ENCODE data around the gene AJM1. TPM values are rescaled to one million over a fixed set of nuclear protein-coding genes. Genes with fewer than 3 reads are reported as not detected.

The AJM1 gene
- total RNA-seq, 1 experiment from 2014 or later = 7.2 TPM

- ChIA-PET POLR2A (no interaction called here), CTCF (no interaction called here)
- no TSS peak for BruUV-seq (replicated peaks)
- intact Hi-C loops (cut with micrococcal nuclease; ENCODE audit: unreplicated experiment) = no loop called here
- in situ Hi-C loops (cut with HindIII; ENCODE audit: low pct_unique_long_range_greater_than_20kb, low sequenced_read_pairs) = no loop called here
- ATAC-seq = no peak
- H3K9me3 ChIP-seq (ENCODE audit: control insufficient read depth, insufficient read depth, low read depth, low read length) = no peaks in the 10 kb centered on the region
- peak overlapping the region; percentile 86; the same call in 1 of the 2 replicates for H3K27ac ChIP-seq (ENCODE audit: low read length)
- H3K4me3 ChIP-seq (ENCODE audit: low read depth in 2 of 2, low read length in 2 of 2) = no peak overlapping the region
- H3K36me3 ChIP-seq (ENCODE audit: control insufficient read depth, insufficient read depth, low read length) = no peaks in the 10 kb centered on the region; the same call in 1 of the 2 replicates
- peaks cover 10% of the 10 kb centered on the region for H3K4me1 ChIP-seq (ENCODE audit: control insufficient read depth, insufficient read depth, low read length)
- no peak for TF ChIP-seq TCF7L2 (IDR thresholded peaks at IDR 0.05; ENCODE audit: low read depth, low read length)
- H3K27me3 ChIP-seq (ENCODE audit: control insufficient read depth, insufficient read depth, low read length) = no peaks in the 10 kb centered on the region
- DNase-seq (ENCODE audit: low read depth, low spot score) = no peak
Measured at GRCh38 chr9:136888454-136888853, 46.2 kb downstream of the AJM1 start.

GRCh38 chr9:136889858-136890257 lies 47.6 kb downstream of the AJM1 start:
- Histone ChIP-seq H3K9me3 (ENCODE audit: control insufficient read depth, insufficient read depth, low read depth, low read length) (no peaks in the 10 kb centered on the region), H3K4me3 (ENCODE audit: low read depth in 2 of 2, low read length in 2 of 2) (no peak overlapping the region), H3K36me3 (ENCODE audit: control insufficient read depth, insufficient read depth, low read length) (no peaks in the 10 kb centered on the region; the same call in 1 of the 2 replicates), H3K4me1 (ENCODE audit: control insufficient read depth, insufficient read depth, low read length) (peaks cover 5% of the 10 kb centered on the region), H3K27ac (ENCODE audit: low read length) (peak overlapping the region; percentile 17; the same call in 1 of the 2 replicates), H3K27me3 (ENCODE audit: control insufficient read depth, insufficient read depth, low read length) (no peaks in the 10 kb centered on the region)
- DNase-seq (ENCODE audit: low read depth, low spot score) (no peak), ATAC-seq (no peak)
- intact Hi-C loops (cut with micrococcal nuclease; ENCODE audit: unreplicated experiment) (no loop called here), in situ Hi-C loops (cut with HindIII; ENCODE audit: low pct_unique_long_range_greater_than_20kb, low sequenced_read_pairs) (no loop called here)
- BruUV-seq (replicated peaks) = no TSS peak
- ChIA-PET CTCF (no interaction called here), POLR2A (no interaction called here)
- TF ChIP-seq SIN3A (IDR thresholded peaks at IDR 0.05; ENCODE audit: borderline replicate concordance, insufficient read depth, low read depth, low read length) = no peak
- TF ChIP-seq, protein P1, sequence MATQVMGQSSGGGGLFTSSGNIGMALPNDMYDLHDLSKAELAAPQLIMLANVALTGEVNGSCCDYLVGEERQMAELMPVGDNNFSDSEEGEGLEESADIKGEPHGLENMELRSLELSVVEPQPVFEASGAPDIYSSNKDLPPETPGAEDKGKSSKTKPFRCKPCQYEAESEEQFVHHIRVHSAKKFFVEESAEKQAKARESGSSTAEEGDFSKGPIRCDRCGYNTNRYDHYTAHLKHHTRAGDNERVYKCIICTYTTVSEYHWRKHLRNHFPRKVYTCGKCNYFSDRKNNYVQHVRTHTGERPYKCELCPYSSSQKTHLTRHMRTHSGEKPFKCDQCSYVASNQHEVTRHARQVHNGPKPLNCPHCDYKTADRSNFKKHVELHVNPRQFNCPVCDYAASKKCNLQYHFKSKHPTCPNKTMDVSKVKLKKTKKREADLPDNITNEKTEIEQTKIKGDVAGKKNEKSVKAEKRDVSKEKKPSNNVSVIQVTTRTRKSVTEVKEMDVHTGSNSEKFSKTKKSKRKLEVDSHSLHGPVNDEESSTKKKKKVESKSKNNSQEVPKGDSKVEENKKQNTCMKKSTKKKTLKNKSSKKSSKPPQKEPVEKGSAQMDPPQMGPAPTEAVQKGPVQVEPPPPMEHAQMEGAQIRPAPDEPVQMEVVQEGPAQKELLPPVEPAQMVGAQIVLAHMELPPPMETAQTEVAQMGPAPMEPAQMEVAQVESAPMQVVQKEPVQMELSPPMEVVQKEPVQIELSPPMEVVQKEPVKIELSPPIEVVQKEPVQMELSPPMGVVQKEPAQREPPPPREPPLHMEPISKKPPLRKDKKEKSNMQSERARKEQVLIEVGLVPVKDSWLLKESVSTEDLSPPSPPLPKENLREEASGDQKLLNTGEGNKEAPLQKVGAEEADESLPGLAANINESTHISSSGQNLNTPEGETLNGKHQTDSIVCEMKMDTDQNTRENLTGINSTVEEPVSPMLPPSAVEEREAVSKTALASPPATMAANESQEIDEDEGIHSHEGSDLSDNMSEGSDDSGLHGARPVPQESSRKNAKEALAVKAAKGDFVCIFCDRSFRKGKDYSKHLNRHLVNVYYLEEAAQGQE (IDR thresholded peaks at IDR 0.05; ENCODE audit: insufficient read depth in 1 of 2, low read depth in 2 of 2, low read length in 1 of 2) = no peak
- TF ChIP-seq POLR2AphosphoS5 (IDR thresholded peaks at IDR 0.05; ENCODE audit: low read depth, low read length) = no peak

- BruUV-seq (replicated peaks) = no TSS peak
- no peak overlapping the region for H3K4me3 ChIP-seq (ENCODE audit: low read depth in 2 of 2, low read length in 2 of 2)
- DNase-seq (ENCODE audit: low read depth, low spot score) = no peak
- intact Hi-C loops (cut with micrococcal nuclease; ENCODE audit: unreplicated experiment) = no loop called here
- ChIA-PET POLR2A (no interaction called here), CTCF (no interaction called here)
- no peak for ATAC-seq
- no peak for TF ChIP-seq SIN3A (IDR thresholded peaks at IDR 0.05; ENCODE audit: borderline replicate concordance, insufficient read depth, low read depth, low read length)
- no peaks in the 10 kb centered on the region for H3K27me3 ChIP-seq (ENCODE audit: control insufficient read depth, insufficient read depth, low read length)
- H3K9me3 ChIP-seq (ENCODE audit: control insufficient read depth, insufficient read depth, low read depth, low read length) = no peaks in the 10 kb centered on the region
- H3K27ac ChIP-seq (ENCODE audit: low read length) = peak overlapping the region; percentile 34; the same call in 1 of the 2 replicates
- in situ Hi-C loops (cut with HindIII; ENCODE audit: low pct_unique_long_range_greater_than_20kb, low sequenced_read_pairs) = no loop called here
- H3K4me1 ChIP-seq (ENCODE audit: control insufficient read depth, insufficient read depth, low read length) = no peaks in the 10 kb centered on the region; the same call in 1 of the 2 replicates
- no peaks in the 10 kb centered on the region; the same call in 1 of the 2 replicates for H3K36me3 ChIP-seq (ENCODE audit: control insufficient read depth, insufficient read depth, low read length)
Measured at GRCh38 chr9:136890661-136891060, 48.4 kb downstream of the AJM1 start.

Small RNA genes within 50 kb of the gene (microRNA-seq; reads per million reads assigned to microRNA genes)
- not detected for gene MIR4292 (ENCODE audit: unreplicated experiment)
- gene MIR4479 (ENCODE audit: unreplicated experiment) = 1.3 reads per million

Other genes with a start within 250 kb of the AJM1 start
- gene EGFL7, start 179.6 kb upstream of the AJM1 start, total RNA-seq (2021; ENCODE audit: unreplicated experiment) = 42.3 TPM
- 77.9 TPM for gene AGPAT2, start 155.0 kb upstream of the AJM1 start, total RNA-seq (2021; ENCODE audit: unreplicated experiment)
- 10.6 TPM for gene DIPK1B, start 129.9 kb upstream of the AJM1 start, total RNA-seq (2021; ENCODE audit: unreplicated experiment)
- not detected for gene LCN10, start 99.5 kb upstream of the AJM1 start, total RNA-seq (2021; ENCODE audit: unreplicated experiment)
- gene LCN6, start 94.0 kb upstream of the AJM1 start, total RNA-seq (2021; ENCODE audit: unreplicated experiment) = not detected
- gene LCN8, start 84.2 kb upstream of the AJM1 start, total RNA-seq (2021; ENCODE audit: unreplicated experiment) = not detected
- 0.05 TPM for gene LCN15, start 78.0 kb upstream of the AJM1 start, total RNA-seq (2021; ENCODE audit: unreplicated experiment)
- 53.5 TPM for gene TMEM141, start 51.1 kb upstream of the AJM1 start, total RNA-seq (2021; ENCODE audit: unreplicated experiment)
- gene CCDC183, start 46.1 kb upstream of the AJM1 start, total RNA-seq (2021; ENCODE audit: unreplicated experiment) = 0.62 TPM
- 106 TPM for gene RABL6, start 34.5 kb upstream of the AJM1 start, total RNA-seq (2021; ENCODE audit: unreplicated experiment)
- 204 TPM for gene PHPT1, start 6.9 kb downstream of the AJM1 start, total RNA-seq (2021; ENCODE audit: unreplicated experiment)
- 6.3 TPM for gene MAMDC4, start 9.9 kb downstream of the AJM1 start, total RNA-seq (2021; ENCODE audit: unreplicated experiment)
- gene EDF1, start 23.8 kb downstream of the AJM1 start, total RNA-seq (2021; ENCODE audit: unreplicated experiment) = 270 TPM
- 48.7 TPM for gene TRAF2, start 44.0 kb downstream of the AJM1 start, total RNA-seq (2021; ENCODE audit: unreplicated experiment)
- gene FBXW5, start 102.3 kb downstream of the AJM1 start, total RNA-seq (2021; ENCODE audit: unreplicated experiment) = 72.6 TPM
- 2.9 TPM for gene C8G, start 102.8 kb downstream of the AJM1 start, total RNA-seq (2021; ENCODE audit: unreplicated experiment)
- 2.5 TPM for gene LCN12, start 109.8 kb downstream of the AJM1 start, total RNA-seq (2021; ENCODE audit: unreplicated experiment)
- gene PTGDS, start 135.0 kb downstream of the AJM1 start, total RNA-seq (2021; ENCODE audit: unreplicated experiment) = 13.7 TPM
- gene LCNL1, start 140.5 kb downstream of the AJM1 start, total RNA-seq (2021; ENCODE audit: unreplicated experiment) = 0.82 TPM
- gene PAXX, start 149.9 kb downstream of the AJM1 start, total RNA-seq (2021; ENCODE audit: unreplicated experiment) = 64.0 TPM
- gene CLIC3, start 154.1 kb downstream of the AJM1 start, total RNA-seq (2021; ENCODE audit: unreplicated experiment) = 6.2 TPM
- 27.0 TPM for gene ABCA2, start 185.8 kb downstream of the AJM1 start, total RNA-seq (2021; ENCODE audit: unreplicated experiment)
- gene FUT7, start 189.6 kb downstream of the AJM1 start, total RNA-seq (2021; ENCODE audit: unreplicated experiment) = not detected
- 43.5 TPM for gene NPDC1, start 203.7 kb downstream of the AJM1 start, total RNA-seq (2021; ENCODE audit: unreplicated experiment)
- gene ENTPD2, start 211.6 kb downstream of the AJM1 start, total RNA-seq (2021; ENCODE audit: unreplicated experiment) = 2.8 TPM
- 18.4 TPM for gene SAPCD2, start 228.1 kb downstream of the AJM1 start, total RNA-seq (2021; ENCODE audit: unreplicated experiment)
- 23.1 TPM for gene UAP1L1, start 235.0 kb downstream of the AJM1 start, total RNA-seq (2021; ENCODE audit: unreplicated experiment)
- 57.2 TPM for gene MAN1B1, start 244.5 kb downstream of the AJM1 start, total RNA-seq (2021; ENCODE audit: unreplicated experiment)

All from Panc1 (cell line).